ENCODE data around the gene MXRA5.

GRCh38 chrX:3286196-3286945 lies 60.1 kb downstream of the MXRA5 start:
- no peak for TF ChIP-seq E2F1 (CRISPR knock-in tag; IDR thresholded peaks at IDR 0.05)
- TF ChIP-seq ELF4 (CRISPR knock-in tag; IDR thresholded peaks at IDR 0.05; ENCODE audit: low read depth), result no peak
- no peak for TF ChIP-seq ZNF416 (CRISPR knock-in tag; IDR thresholded peaks at IDR 0.05)
- no peak for TF ChIP-seq CTCF (IDR thresholded peaks at IDR 0.05)
- TF ChIP-seq NFE2L1 (CRISPR knock-in tag; IDR thresholded peaks at IDR 0.05), result no peak
- no peak for TF ChIP-seq MAX (CRISPR knock-in tag; IDR thresholded peaks at IDR 0.05)
- no peak for TF ChIP-seq TEAD4 (CRISPR knock-in tag; IDR thresholded peaks at IDR 0.05)

All from WTC11 (cell line).